Measurements from ENCODE around the gene ZZZ3.
A peak's percentile ranks its signal among the peaks of the same experiment; 100 is the strongest.
"Not testable (repeated sequence)": the region's sequence is repeated elsewhere in the genome, so short reads cannot be mapped to it uniquely, and the experiment has no call there.

The ZZZ3 gene

DNA sequence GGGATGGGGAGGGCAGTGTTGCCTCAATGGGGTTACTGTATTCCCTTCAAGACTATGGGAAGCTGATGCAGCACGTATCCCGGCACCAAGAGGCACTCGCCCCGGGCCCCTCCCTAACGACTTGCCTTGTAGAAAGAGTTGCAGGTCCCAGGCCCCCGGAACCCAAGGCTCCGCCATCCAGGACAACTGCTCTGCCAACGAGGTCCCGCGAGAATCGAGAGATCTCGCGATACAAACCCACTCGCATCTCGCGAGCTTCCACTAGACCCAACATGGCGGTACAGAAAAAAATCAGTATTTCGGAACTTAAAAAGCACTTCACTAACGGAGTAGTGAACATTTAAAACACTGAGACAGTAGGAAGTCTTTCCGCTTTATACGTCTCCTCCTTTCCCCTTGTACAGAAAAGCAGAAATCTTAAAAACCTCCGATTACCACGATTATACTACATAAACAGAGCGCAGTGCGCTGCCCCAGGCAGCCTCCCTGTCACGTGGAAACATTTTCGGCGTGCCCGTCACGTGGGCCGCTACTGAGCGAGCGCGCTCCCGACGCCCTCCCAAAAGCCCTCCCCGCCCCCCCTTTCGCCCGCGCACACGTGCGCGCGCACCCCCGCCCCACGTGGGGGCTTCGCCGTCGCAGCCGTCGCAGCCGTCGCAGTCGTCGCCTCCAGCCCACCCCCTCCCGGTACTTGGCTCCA is at the start of gene ZZZ3:
Gene ZZZ3, minus strand, starts transcription at position 199 of the 700 bp plus-strand sequence. CDS start 49,304 bp downstream, outside the sequence.
- peak; percentile 85 for DNase-seq (ENCODE audit: low read depth)
- peak within 1 kb of the TSS; percentile 80 for H3K4me3 ChIP-seq (ENCODE audit: low read depth, low read length)

DNA sequence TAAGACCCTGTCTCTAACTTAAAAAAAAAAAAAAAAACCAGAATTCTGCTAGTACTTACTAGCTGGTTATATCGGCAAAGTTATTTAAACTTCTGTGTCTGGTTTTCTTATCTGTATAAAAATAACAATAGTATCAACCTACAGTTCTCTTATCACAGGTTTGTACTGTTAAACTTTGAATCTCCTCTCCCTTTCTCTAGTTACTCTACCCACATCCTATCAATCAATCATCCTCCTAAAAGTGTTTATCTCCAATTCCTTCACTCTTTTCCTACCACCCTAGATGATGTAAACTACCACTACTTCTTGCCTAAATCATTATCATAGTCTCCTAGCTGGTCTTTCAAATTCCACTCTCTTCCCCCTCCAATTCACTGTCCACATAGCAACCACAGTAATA is 49.6 kb upstream of the ZZZ3 start:
- no peak for DNase-seq (ENCODE audit: low read depth)

DNA sequence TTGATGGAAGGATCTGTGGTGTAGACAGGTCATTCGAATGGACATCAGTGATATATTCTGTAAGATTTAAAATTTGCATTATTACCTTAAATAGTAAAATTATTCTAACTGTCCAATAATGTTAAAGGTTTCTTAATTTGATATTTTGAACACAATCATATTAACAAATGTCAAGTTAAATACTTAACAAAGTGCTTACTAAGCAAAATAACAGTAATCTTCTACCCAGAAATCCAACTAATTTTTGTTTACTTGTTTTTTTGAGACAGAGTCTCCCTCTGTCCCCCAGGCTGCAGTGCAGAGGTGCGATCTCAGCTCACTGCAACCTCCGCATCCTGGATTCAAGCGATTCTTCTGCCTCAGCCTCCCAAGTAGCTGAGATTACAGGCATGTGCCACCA is 43.2 kb upstream of the ZZZ3 start:
- H3K4me3 ChIP-seq (ENCODE audit: low read depth, low read length): no peak overlapping the region
- DNase-seq (ENCODE audit: low read depth): no peak

More for the DNA sequence above, 49.6 kb upstream of the ZZZ3 start:
- no peak overlapping the region for H3K4me3 ChIP-seq (ENCODE audit: low read depth, low read length)

DNA sequence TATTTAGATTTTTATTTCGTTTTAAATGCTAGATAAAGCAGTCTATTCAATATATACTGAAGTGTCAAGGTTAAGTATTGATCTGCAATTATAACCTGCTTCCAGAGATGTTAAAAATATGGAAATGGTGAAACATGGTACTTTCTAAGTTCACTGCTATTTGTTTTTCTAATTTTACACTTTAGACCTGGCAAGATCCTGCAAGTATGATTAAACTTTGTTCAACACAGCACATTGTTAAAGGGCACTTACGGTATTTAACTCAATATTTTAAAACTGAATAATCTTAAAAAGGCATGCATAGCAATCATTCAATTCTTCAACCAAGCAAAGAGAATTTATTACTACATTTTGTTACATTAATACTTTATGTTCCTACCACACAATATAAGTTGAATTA is 35.7 kb upstream of the ZZZ3 start:
- no peak for DNase-seq (ENCODE audit: low read depth)
- no peak overlapping the region for H3K4me3 ChIP-seq (ENCODE audit: low read depth, low read length)

DNA sequence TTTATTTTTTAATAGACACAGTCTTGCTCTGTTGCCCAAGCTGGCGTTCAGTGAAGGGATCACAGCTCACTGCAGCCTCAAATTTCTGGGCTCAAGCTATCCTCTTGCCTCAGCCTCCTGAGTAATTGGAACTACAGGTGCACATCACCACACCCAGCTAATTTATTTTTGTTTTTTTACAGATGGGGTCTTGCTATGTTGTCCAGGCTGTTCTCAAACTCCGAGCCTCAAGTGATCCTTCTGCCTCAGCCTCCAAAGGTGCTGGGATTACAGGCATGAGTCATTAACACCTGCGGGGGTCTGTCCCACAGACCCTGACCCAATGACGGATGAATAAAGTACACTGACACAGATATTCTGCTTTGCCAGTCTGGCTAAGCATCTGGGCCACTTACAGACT is 33.6 kb upstream of the ZZZ3 start:
- DNase-seq (ENCODE audit: low read depth): no peak
- no peak overlapping the region for H3K4me3 ChIP-seq (ENCODE audit: low read depth, low read length)

DNA sequence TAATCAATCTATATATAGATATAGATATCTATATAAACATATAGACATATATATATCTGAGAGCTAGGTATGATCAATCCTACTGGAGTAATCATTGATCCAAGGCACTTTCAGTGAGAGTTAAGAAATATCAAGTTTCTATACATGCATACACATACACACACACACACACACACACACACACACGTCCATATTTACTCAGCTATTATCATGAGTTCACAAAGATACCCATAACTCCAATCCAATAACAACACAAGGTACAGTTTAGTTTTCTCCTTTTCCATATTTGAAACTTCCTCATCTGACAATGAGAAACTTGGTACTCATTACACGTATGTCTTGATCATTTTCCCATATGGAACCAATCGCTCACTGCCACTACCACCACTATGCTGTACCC is 27.3 kb upstream of the ZZZ3 start:
- no peak overlapping the region for H3K4me3 ChIP-seq (ENCODE audit: low read depth, low read length)
- DNase-seq (ENCODE audit: low read depth): no peak

DNA sequence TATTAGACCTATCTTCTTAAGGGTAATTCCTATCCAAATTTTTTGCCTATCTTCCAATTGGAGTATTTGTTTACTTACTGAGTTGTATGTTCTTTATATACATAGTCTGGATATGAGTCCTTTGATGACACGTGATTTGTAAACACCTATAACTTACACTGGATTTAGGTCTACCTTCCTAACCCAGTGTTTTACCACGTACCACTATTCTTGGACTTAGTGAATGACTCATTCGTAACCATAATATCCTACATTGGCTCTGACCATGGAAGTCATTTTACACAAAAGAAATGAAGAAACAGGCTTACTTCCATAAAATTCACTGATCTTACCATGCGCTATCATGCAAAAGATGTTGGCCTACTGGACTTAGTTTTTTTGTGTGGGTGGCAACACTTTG is 23.9 kb upstream of the ZZZ3 start:
- H3K4me3 ChIP-seq (ENCODE audit: low read depth, low read length): no peak overlapping the region
- no peak for DNase-seq (ENCODE audit: low read depth)

DNA sequence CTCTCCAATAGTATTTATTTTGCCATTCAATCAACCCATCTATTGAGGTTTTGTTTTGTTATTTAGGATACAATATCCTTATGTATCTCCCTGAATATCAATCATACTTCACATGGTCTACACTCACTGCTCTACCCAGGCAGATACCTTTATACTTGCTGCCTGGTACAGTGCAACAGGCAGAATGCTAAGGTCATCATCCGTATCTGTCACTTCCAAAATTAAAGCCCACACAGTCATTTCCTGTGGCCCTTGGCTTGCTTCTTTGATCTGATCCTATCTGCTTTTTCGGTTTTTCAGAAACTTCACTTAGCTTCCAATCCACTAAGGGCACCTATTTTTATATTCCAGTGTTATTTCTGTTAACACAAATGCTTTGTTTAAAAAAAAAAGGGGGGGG is 22.3 kb upstream of the ZZZ3 start:
- no peak overlapping the region for H3K4me3 ChIP-seq (ENCODE audit: low read depth, low read length)
- no peak for DNase-seq (ENCODE audit: low read depth)

DNA sequence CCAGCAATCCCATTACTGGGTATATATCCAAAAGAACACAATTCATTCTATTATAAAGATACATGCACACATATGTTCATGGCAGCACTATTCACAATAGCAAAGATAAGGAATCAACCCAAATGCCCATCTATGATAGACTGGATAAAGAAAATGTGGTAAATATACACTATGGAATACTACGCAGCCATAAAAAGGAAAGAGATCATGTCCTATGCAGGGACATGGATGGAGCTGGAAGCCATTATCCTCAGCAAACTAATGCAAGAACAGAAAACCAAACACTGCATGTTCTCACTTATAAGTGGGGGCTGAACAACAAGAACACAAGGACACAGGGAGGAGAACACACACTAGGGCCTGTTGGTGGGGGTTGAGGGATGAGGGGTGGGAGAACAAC is 17.2 kb upstream of the ZZZ3 start:
- DNase-seq (ENCODE audit: low read depth); H3K4me3 ChIP-seq (ENCODE audit: low read depth, low read length): not testable (repeated sequence)

DNA sequence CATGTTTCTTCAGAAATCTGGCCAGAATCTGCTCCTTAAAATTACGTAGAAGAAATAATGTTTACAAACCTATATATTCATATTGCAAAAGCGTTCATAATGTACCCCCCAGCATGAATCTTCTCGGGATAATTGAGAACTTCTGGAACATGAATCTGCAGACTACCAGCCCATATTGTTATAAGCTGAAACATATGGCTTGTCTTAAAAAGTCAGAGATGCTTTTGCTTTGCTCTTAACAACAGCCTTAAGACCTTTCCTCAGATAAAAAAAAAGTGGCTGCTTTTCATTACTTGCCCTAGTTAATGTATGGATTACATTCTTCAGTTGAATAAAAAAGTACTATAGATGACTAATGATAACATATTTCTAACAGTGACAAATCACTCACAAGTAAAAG is 15.0 kb upstream of the ZZZ3 start:
- H3K4me3 ChIP-seq (ENCODE audit: low read depth, low read length): no peak overlapping the region
- DNase-seq (ENCODE audit: low read depth): no peak

DNA sequence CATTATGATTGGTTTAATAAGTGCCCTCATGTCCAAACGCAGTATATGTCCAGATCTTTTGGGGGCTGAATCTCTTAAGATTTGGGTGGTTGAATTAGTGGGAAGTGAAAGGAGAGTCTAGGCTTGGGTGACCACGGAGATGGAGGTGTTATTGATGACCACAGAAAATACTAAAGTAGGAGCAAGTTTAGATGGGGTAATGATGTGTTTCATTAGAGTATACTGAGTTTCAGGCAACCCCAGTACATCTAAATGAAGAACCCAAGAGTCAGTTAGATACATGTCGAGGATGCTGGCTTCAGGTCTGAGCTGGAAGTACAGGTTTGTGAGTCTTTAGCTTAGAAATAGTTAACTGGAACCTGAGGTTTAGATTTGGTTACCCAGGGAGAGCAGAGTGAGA is 6.5 kb upstream of the ZZZ3 start:
- no peak overlapping the region for H3K4me3 ChIP-seq (ENCODE audit: low read depth, low read length)
- DNase-seq (ENCODE audit: low read depth): no peak

DNA sequence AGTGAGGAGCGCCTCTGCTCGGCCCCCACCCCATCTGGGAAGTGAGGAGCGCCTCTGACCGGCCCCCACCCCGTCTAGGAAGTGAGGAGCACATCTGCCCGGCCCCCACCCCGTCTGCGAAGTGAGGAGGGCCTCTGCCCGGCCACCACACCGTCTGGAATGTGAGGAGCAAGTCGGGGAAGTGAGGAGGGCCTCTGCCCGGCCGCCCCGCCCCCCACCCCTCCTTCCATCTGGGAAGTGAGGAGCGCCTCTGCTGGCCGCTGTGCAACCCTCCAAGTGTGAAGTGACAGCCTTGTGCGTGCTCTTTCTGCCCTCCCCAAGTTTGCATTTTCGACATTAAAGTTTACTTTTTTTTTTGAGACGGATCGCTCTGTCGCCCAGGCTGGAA is 5.1 kb upstream of the ZZZ3 start:
- no peak overlapping the region for H3K4me3 ChIP-seq (ENCODE audit: low read depth, low read length)

DNA sequence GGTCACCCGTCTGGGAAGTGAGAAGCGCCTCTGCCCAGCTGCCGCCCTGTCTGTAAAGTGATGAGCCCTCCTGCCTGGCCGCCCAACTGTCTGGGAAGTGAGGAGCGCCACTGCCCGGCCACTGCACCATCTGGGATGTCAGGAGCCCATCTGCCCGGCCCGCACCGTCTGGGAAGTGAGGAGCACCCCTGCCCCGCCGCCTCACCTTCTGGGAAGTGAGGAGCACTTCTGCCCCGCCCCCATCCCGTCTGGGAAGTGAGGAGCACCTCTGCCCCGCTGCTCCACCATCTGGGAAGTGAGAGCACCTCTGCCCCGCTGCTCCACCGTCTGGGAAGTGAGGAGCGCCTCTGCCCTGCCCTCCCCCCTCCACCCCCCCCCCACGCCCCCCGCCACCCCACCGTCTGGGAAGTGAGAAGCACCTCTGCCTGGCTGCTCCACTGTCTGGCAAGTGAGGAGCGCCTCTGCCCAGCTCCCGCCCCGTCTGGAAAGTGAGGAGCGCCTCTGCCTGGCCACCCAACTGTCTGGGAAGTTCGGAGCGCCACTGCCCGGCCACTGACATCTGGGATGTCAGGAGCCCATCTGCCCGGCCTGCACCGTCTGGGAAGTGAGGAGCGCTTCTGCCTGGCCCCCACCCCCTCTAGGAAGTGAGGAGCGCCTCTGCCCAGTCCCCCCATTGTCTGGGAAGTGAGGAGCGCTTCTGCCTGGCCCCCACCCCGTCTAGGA is 4.5 kb upstream of the ZZZ3 start:
- DNase-seq (ENCODE audit: low read depth): no peak

More for the DNA sequence above, 5.1 kb upstream of the ZZZ3 start:
- DNase-seq (ENCODE audit: low read depth): no peak

DNA sequence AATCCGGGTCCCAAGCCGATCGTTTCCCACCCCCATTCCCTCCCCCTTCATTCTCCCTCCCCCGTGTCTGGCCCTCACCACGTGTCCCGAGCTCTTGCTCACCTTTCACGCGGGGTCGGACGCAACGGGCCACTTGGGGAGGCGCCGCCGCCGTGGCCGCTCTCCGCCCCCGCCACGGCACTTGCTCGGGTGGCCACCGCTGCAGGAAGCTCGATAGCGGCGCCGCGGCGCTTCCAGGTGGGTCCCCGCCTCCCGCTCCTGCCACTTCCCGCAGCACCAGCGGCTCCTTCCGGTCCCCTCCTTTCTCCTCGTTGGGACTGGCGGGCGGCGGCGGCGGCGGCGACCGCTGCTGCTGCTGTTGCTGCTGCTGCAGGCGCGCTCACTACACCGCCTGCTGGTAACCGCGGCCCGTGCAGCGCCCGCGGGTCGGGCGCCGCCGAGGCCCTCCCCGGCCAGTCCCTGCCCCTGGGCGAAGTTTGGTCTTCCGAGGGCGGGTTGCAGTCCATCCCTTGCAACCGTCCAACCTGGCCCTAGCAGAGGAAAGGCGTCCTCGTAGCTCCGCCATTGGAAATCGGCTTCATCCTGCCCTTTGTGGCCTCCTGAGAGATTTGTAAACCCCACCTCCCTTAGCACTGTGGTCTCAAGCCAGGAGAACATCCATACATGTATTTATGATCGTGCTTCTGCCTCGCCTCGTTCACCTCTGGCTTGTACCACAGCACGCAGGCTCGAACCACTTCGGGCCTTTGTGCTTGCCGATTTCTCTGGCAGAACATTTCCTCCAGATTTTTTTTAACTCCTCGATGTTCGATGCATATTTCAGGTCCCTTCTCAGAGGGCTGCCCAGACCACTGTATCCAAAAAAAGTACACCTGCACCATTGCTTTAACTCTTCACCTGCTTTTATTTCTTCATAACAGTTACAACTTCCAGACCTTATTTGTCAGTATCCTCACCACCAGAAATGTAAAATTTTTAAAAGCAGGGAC is 996 bp upstream of the ZZZ3 start:
- DNase-seq (ENCODE audit: low read depth): peak; percentile 64
- peak overlapping the region; percentile 80 for H3K4me3 ChIP-seq (ENCODE audit: low read depth, low read length)

More for the DNA sequence above, 4.5 kb upstream of the ZZZ3 start:
- no peak overlapping the region for H3K4me3 ChIP-seq (ENCODE audit: low read depth, low read length)

DNA sequence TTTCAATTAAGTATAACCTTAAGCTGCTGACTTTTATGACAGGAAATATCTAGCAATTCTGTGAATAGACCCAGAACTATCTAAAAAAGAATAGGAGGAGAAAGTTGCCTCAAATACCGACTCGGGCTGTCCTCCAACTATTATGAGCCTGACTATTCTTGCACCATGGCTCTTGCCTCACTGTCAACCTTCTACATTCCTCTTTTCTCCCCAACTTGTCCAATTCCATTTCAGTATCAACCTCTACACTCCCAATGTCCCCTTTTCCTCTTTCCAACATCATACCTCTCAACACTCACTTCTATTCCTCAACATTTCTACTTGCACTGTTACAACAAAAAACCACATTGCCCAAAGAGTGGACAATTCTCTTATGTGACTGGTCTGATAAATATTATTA is 2.3 kb downstream of the ZZZ3 start:
- no peak overlapping the region for H3K4me3 ChIP-seq (ENCODE audit: low read depth, low read length)
- no peak for DNase-seq (ENCODE audit: low read depth)

DNA sequence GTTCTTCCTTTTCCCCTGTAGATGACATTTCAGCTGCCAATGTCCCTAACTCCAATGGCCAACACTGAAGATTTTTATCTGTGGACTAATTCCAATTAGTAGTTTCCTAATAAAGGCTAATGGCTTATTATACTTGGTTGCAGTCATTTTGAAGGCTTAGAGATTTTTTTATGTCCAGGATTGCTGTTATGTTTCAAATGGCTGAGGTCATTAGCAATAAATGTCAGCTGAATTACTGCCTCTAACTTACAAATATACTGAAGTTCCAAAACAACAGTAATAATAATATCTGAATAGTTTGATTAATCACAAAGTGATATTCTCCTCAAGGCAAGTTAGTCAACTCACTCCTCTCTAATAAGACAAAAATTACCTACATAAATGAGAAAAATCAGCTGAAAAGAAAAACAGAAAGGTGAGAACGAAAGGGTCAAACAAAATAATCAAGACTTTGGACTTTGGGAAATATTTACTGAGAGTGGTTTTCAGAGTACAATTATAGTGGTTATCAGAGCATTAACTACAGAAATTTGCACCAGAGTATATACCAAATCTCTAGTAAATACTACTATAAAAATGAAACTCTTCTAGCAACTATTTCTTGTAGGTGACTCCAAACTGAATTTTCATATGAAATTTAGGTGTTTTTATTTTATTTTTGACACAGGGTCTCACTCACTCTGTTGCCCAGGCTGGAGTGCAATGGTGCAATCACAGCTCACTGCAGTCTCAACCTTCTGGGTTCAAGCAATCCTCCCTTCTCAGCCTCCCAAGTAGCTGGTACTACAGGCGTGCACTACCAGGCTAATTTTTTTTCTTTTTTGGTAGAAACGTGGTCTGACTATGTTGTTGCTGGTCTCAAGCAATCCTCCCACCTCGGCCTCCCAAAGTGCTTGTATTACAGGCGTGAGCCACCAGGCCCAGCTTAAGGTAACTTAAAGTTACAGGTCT is 3.5 kb downstream of the ZZZ3 start:
- no peak for DNase-seq (ENCODE audit: low read depth)
- H3K4me3 ChIP-seq (ENCODE audit: low read depth, low read length): no peak overlapping the region

DNA sequence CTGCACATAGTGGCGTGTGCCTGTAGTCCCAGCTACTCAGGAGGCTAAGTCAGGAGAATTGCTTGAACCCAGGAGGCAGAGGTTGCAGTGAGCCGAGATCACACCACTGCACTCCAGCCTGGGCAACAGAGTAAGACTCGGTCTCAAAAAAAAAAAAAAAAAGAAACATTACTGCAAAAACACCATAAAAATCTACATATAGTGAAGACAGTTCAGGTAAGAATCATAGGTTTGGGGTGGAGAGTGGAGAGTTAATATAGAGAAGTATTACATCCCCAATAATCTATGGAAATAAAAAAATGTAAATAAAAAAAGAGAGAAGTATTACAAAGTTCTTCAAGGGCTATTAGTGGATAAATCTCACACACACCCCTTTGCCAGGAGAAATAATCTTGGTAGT is 7.7 kb downstream of the ZZZ3 start:
- H3K4me3 ChIP-seq (ENCODE audit: low read depth, low read length); DNase-seq (ENCODE audit: low read depth): not testable (repeated sequence)

DNA sequence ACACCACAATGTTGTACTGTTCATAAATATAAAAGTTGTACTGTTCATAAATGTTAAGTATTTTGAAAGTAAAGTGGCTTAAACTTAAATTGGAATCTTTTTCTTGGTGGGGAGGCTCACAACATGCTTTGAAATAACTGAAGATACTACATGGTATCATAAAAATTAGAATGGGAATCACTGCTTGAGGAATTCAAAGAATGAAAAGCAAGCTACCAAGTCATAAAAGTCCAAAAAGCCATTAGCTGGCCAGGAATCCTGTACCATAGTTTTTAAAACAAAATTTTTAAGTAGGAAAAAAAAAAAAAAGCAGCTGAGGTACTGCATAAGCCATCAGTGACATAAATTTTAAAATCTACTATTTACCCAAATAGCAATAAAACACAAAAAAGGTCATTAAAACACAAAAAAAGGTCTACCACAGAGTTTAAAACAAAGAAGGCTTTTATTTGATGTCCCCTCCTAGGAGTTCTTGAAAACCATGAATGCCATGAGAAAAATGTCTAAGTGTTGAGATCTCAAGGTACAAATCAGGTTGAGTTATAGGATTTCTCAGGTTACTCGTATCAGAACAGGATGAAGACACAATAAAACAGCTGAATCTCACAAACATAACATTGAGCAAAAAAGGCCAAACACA is 8.6 kb downstream of the ZZZ3 start:
- H3K4me3 ChIP-seq (ENCODE audit: low read depth, low read length): no peak overlapping the region
- no peak for DNase-seq (ENCODE audit: low read depth)
